ENCODE results near the gene UMODL1. TPM values are rescaled to one million over a fixed set of nuclear protein-coding genes. Genes with fewer than 3 reads are reported as not detected.
A peak's percentile ranks its signal among the peaks of the same experiment; 100 is the strongest.

UMODL1 gene
- total and polyA plus RNA-seq, 2 experiments from 2014 or later: not detected

DNA sequence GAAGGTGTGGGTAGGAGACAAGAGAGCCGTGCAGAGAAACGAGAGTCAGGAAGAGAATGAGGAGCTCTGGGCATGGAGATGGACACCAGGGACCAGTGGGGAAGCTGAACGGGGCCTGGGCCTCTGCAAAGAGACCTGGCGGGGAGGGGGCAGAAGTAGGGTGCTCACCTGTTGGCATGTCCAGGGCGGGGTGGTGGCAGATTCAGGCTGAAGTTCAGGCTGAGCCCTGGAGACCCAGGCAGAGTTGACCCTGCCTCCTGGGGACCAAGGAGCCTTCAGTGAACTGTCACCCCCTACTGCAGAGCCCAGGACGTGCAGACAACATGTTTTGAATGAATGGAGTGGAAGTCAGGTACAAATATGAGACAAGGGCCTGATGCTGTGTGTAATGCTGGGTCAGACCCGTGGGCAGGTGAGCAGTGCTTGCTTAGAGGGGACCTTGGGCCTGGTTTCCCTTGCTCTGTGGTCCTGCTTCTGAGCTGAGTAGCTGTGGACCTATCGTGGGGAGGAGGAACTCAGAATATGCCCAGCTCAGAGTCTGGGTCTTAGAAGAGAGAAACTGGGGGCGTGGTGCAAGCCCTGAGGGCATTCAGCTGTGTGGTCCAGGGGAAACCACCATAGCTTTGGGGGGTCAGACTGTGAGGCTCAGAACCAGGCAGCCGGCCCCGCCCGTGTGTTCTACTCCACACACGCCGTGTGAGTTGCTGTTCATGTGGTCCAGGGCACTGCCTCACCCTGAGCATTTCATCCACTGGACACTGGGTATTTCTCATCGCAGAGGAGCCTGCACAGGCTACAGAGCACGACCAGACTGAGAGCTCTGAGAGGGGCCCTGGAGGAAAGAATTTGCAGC lies 21.3 kb upstream of the UMODL1 start:
- DNase-seq (ENCODE audit: low read depth in 1 of 2, low spot score in 1 of 2): no peak
- no peak for TF ChIP-seq CTCF (IDR thresholded peaks at IDR 0.05; ENCODE audit: low read depth, low read length)
- Histone ChIP-seq H3K4me1 (ENCODE audit: low read depth) (no peaks in the 10 kb centered on the region), H3K4me3 (no peak overlapping the region), H3K36me3 (no peaks in the 10 kb centered on the region), H3K27ac (no peak overlapping the region), H3K27me3 (no peaks in the 10 kb centered on the region), H3K9me3 (ENCODE audit: low read depth) (no peaks in the 10 kb centered on the region)

DNA sequence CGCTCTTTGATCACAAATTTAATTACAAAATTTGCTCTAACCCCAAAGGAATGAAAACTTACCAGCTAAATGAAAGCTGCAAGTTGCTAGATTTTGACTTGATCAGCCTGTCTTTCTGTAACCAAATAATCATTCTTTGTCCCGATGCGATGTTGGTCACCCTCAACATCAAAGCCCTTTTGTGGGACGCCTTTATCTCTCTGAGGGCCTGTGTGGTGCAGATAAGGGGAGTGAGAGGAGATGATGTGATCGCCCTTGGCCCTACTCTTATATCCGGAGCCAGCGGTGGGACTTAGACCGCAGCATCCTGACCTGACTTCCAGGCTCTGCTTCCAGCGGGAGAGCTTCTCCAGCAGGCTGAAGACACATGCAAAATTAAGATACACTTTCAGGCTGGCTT lies 19.3 kb upstream of the UMODL1 start:
- H3K4me3 ChIP-seq: no peak overlapping the region
- TF ChIP-seq CTCF (IDR thresholded peaks at IDR 0.05; ENCODE audit: low read depth, low read length): no peak
- DNase-seq (ENCODE audit: low read depth in 1 of 2, low spot score in 1 of 2): peak in 1 of 2 donors; percentile 54
- H3K36me3 ChIP-seq: no peaks in the 10 kb centered on the region
- H3K27ac ChIP-seq: no peak overlapping the region
- H3K4me1 ChIP-seq (ENCODE audit: low read depth): no peaks in the 10 kb centered on the region
- H3K27me3 ChIP-seq: no peaks in the 10 kb centered on the region
- H3K9me3 ChIP-seq (ENCODE audit: low read depth): no peaks in the 10 kb centered on the region

DNA sequence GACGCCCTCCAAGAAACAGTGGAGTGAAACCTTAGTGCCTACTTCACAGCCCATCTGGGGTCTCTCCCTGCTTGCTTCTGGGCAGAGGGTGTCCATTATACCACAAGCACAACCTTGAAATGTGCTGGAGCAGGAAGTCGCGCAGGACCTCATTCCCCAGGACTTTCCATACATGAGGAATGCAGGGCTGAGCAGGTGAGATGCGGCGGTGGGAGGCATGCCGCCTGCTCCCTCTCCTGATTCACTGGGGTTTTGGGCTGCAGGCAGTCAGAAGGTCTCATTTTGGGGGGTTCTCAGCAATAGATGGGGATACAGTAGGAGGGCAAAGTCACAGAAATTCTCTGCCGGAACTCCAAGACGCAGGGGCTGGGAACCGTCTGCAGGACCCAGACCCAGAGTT lies 15.7 kb upstream of the UMODL1 start:
- H3K27ac ChIP-seq: no peak overlapping the region
- H3K36me3 ChIP-seq: no peaks in the 10 kb centered on the region
- H3K9me3 ChIP-seq (ENCODE audit: low read depth): no peaks in the 10 kb centered on the region
- H3K4me3 ChIP-seq: no peak overlapping the region
- no peaks in the 10 kb centered on the region for H3K4me1 ChIP-seq (ENCODE audit: low read depth)
- DNase-seq (ENCODE audit: low read depth in 1 of 2, low spot score in 1 of 2): no peak
- no peaks in the 10 kb centered on the region for H3K27me3 ChIP-seq
- no peak for TF ChIP-seq CTCF (IDR thresholded peaks at IDR 0.05; ENCODE audit: low read depth, low read length)

- H3K36me3 ChIP-seq: no peaks in the 10 kb centered on the region
- H3K4me1 ChIP-seq (ENCODE audit: low read depth): no peaks in the 10 kb centered on the region
- no peak for DNase-seq (ENCODE audit: low read depth in 1 of 2, low spot score in 1 of 2)
- no peaks in the 10 kb centered on the region for H3K9me3 ChIP-seq (ENCODE audit: low read depth)
- no peaks in the 10 kb centered on the region for H3K27me3 ChIP-seq
- TF ChIP-seq CTCF (IDR thresholded peaks at IDR 0.05; ENCODE audit: low read depth, low read length): no peak
- no peak overlapping the region for H3K27ac ChIP-seq
- H3K4me3 ChIP-seq: no peak overlapping the region
These were observed 14.6 kb upstream of the UMODL1 start for GRCh38 chr21:42056468-42056867.

- Histone ChIP-seq H3K4me3 (no peak overlapping the region), H3K36me3 (no peaks in the 10 kb centered on the region), H3K27me3 (no peaks in the 10 kb centered on the region), H3K4me1 (ENCODE audit: low read depth) (no peaks in the 10 kb centered on the region), H3K9me3 (ENCODE audit: low read depth) (no peaks in the 10 kb centered on the region), H3K27ac (no peak overlapping the region)
- peak in 1 of 2 donors; percentile 70 for DNase-seq (ENCODE audit: low read depth in 1 of 2, low spot score in 1 of 2)
- TF ChIP-seq CTCF (IDR thresholded peaks at IDR 0.05; ENCODE audit: low read depth, low read length): no peak
These were observed 14.0 kb upstream of the UMODL1 start for GRCh38 chr21:42056996-42057689.

Data from cardiac muscle cell (in vitro differentiated cells and primary cell).